Stimulated activated CD4-positive, alpha-beta T cell treated with anti-CD3 and anti-CD28 coated beads, TNF-alpha, amount 100 ng/mL, for 24 hours (primary cell): ENCODE data around the gene NINL.

Experiments
- DNase-seq, 3 experiments: peaks; one replicate each; pipeline ENCODE4 v3.0.0-alpha.2; 2020; ENCODE audit warnings: low read depth in 3 of 3

The NINL gene

DNA sequence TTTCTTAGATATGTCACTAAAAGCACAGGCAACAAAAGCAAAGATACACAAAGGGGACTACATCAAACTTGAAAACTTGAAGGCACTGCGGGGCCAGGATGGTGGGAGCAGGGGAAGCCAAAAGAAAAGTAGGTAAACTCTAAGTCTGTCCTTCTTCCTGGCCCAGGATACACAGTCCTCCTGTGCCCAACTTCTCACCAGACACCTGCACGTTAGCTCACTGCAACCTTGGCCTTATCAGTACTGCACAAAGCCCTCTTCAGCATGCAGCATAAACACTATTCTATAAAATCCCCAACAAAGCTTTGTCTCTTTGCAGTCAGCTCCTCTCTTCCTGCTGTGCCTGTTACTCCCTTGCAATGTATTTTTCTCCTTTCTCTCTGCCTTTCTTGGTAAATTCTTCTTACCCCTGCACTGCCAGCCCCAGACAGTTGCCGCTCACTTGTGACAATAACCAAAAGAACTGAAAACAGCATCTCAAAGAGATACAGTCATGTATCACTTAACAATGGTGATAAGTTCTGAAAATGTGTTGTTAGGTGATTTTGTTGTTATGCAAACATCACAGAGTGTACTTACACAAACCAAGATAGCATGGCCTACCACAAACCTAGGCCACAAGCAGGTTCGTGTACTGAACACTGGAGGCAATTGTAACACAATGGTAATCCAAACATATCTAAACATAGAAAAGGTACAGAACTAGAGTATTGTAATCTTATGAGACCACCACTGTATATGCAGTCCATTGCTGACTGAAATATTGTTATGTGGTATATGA, 51.2 kb downstream of the NINL start:
- DNase-seq: no peak

DNA sequence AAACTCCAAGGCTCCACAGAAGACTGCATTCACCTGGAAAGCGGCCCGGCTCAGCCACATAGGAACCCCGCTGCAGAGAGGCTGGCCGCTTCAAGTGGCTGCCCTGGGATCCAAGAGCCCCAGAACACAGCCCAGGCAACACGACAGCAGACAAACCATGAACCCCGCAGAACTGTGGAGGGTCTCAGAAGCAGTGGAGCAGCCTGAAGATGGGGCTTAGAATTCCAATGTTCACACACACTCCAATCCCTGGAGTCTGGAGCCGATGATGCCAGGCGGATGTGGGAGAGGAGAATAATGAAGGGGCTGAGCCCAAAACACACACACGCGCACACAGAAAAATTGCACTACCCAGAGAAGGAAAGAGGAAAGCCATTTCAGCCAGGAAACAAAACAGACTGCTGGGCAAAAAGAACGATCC, 52.4 kb downstream of the NINL start:
- no peak for DNase-seq

DNA sequence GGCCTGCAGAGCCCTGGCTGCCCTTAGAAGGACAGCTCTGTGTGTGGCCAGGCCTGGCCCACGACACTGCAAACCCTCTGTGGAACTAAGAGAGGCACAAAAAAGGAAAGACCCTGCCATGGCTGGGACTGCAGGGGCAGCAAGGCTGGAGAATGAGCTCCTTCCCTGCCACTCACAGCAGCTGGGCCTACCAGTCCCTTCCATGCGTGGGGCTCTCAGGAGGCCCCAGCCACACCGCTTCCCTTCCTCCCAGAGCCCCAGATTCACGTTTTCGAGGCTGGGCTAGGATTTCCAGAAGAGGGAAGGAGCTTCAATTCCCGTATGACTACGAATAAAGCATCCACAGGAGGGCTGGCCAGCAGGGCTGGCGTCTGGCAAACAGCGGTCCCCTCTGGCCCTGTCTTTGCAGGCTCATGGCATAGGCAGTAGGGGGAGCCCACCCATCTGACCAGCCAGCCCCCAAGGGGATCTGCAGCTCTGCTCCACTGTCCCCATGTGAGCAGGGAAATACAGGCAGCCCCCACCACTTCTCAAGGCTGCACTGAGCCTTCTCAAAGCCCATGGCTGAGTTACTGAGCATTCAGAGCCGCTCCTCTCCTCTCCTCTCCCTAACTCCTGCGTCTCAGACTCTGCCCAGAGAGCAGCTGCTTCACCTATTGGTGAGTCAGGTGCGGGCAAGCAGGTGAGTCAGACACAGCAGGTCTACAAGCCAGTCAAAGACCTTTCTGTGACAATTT, 53.1 kb downstream of the NINL start:
- no peak for DNase-seq

DNA sequence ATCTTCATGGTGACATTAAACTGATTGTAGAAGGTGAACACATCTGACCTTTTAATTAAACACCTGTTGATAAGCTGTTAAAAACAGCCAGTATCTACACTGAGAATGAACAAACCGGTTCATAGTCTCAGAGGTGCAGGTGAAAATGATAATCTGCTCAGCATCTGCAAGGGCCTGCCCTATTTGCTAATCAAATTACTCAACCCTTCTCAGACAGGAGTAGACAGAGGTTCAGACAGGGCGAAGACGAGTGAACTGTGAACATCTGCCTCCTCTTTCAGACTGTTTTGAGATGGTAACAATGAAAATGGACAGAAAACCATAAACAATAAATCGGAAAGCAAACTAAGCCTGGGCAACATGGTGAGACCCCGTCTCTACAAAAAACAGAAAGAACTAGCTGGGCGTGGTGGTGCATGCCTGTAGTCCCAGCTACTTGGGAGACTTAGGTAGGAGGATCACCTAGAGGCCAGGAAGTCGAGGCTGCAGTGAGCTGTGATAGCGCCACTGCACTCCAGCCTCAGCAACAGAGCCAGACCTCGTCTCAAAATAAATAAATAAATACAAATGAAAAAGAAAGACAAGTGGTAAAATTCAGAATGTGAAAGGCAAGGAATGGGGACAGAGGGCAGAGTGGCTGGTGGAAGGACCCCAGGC, 55.9 kb downstream of the NINL start:
- no peak for DNase-seq

DNA sequence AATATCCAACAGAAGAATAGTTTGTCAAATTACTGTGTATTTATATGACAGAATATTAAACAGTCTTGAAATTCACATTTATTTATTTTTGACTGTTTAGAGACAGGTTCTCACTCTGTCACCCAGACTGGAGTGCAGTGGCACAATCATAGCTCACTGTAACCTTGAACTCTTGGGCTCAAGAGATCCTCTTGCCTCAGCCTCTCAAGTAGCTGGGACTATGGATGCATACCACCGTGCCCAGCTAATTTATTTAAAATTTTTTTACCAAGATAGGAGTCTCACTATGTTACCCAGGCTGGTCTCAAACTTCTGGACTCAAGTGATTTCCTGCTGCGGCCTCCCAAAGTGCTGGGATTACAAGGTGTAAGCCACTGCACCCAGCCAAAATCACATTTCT, 57.4 kb downstream of the NINL start:
- DNase-seq: no peak

DNA sequence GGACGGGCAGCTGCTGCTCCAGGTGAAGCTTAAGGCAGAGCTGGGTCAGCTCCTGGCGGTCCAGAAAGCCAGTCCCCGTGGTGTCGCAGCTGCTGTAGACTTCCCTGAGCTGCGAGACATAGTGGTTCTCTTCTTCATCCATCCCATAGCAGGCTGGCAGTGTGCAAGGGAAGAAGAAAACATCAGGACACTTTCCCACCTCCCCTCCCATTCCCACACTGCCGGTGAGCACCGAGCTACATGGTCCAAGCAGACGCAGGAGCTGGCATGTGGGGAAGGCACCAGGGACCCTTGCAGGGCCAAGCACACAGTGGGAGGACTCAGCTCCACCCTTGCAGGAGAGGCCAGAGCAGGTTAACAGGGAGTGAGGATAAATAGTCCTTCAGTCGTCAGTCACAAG, 58.9 kb downstream of the NINL start:
- no peak for DNase-seq

DNA sequence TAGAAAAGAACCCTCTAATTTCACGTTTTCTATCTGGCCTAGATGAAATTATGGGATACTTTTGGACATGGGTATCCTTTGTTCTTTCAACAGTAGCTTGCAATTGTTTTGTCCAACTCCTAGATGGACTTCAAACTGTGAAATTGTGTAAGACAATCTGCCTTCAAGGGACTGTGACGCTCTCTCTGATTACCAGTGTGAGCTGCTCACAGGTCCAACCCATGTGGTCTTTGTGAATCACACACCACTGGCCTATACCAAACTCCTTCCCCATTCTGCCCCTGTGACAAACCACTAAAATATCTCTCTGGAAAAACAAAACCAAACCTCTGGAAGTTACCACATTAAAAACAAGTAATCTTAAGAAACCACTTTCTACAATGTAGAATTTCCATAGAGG, 59.5 kb downstream of the NINL start:
- DNase-seq: no peak

DNA sequence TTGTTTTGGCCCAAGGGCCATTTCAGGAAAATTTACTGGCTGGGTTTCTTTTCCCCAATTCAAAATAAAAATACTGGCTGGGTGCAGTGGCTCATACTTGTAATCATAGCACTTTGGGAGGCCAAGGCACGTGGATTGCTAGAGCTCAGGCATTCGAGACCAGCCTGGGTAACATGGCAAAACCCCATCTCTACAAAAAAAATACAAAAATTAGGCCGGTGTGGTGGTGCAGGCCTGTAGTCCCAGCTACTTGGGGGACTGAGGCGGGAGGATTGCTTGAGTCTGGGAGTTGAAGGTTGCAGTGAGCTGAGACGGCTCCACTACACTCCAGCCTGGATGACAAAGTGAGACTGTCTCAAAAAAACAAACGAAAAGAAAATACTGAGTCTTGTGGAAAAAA, 60.0 kb downstream of the NINL start:
- DNase-seq: no peak

DNA sequence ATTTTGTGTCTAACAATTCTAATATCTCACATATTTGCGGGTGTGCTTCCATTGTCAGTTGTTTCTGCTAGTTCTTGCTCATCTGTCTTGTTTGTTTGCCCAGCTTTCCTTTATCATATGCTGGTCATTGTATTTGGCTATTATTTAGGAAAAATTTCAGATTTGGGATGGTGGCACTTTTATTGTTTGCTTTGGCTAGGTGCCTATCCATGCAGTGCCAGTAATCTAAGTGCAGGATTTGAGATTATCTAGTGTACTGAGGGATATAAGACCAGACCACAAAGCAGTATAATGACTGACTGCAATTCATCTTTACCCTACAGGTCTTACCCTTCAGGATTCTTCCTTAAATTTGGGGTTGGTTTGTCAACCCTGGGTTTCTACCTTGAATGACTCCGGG, 63.9 kb downstream of the NINL start:
- DNase-seq: no peak

DNA sequence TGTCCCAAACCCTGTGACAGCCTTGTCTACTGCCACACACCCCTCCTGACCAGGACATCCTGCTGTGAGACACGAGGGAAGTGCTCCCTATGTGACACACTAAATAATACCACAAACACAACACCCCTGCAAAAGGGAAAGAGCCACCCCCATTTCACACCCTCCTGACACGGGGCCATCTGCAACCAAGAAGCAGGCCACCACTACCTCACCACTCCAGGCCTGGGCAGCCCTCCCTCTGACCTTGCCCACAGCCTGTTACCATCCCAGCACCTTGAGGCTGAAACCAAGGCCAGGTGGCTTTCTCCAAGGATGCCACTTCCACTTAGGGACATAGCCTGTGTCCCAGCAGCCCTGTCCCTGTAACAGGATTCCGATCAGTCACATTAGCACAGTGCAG, 68.2 kb downstream of the NINL start:
- no peak for DNase-seq

DNA sequence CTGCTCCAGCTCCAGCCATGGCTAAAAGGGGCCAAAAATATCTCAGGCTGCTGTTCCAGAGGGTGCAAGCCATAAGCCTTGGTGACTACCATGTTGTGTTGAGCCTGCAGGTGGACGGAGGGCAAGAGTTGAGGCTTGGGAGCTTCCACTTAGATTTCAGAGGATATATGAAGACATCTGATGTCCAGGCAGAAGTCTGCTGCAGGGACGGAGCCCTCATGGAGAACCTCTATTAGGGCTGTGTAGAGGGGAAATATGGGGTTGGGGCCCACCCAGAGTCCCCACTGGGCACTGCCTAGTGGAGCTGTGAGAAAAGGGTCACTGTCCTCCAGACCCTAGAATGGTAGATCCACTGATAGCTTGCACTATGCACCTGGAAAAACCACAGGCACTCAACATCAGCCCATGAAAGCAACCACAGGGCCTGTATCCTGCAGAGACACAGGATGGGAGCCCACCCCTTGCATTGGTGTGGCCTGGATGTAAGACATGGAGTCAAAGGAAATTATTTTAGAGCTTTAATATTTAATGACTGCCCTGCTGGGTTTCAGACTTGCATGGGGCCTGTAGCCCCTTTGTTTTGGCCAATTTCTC, 70.5 kb downstream of the NINL start:
- DNase-seq: no peak

DNA sequence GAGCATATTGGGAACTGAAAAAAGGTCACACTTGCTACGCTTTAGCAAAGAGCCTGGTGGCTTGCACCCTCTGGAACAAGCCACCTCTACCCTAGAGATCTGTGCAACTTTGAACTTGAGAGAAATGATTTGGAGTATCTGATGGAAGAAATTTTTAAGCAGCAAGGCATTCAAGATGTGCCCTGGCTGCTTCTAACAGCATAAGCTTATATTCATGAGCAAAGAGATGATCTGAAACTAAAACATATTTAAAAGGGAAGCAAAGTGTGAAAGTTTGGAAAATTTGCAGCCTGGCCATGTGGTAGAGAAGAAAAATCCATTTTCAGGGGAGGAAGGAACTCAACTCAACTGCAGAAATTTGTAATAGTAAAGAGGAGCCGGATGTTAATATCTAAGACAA, 71.1 kb downstream of the NINL start:
- no peak for DNase-seq

DNA sequence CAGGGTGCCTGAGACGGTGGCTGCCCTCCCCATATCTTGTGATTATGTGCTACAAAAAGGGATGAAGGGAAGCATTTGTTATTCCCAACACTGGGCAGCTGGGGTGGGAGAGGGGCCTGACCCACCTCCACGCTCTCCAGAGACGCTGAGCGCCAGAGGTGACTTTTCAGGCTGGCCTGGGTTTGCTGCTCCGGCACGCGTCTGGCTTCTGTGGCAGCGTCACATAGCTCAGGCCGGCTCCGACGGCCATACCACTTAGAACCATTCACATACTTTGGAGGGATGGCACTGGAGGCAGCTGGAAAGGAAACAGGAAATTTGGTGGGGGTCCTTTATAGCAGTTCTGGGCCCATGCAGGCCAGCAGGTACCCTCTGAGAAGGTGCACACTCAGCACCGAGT, 72.6 kb downstream of the NINL start:
- DNase-seq: no peak

DNA sequence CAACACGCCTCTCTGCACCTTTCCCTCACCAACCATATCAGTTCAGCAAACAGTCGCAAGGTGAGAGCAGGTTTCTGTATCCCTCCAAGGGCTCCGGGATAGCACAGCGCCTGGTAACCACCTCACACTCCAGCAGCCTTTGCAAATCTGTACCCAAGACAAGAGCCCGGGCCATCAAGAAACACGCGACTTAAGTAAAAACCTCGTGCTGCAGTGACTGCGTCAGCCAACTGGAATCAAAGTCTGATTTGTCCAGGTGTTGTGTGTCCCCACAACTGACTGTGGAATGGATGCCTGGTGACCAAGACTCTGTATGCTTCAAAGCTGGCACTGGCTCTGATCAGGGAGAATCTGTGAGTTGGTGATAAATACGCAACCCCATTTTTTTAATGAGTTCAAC, 74.1 kb downstream of the NINL start:
- DNase-seq: no peak

DNA sequence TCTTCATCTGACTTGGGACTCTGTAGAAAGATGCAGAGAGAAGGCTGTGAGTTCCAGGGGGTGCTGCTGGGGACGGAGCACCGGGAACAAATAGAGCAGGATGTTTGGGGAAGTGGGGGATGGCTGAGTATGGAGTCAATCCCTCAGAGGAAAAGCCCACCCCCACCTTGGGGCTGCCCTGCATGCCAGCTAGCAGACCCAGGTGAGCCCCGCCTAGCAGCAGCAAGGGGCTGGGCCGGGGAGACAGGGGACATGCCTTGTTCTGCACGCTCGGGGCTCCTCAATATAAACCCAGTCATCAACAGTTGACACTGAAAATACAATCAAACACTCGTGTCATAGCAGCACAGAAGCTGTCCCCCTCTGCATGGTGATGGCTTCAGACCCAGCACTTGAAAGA, 74.6 kb downstream of the NINL start:
- no peak for DNase-seq

DNA sequence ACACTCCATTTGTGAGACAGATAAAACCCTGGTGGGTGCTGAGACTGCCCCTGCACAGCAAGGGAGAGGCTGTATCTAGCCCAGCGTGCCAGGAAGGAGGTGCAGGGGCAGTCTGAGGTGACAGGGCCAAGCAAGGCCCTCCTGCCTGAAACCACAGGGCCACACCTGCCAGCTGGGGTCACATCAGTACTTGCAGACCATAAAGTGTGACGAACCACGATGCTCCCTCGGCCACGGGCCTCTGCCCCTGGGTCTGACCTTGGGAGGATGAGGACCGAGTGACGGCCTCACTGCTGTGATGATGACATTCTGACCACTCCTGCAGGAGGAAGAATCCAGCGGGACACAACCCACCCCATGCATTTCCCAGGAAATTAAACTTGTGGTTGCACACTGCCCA, 75.1 kb downstream of the NINL start:
- no peak for DNase-seq

DNA sequence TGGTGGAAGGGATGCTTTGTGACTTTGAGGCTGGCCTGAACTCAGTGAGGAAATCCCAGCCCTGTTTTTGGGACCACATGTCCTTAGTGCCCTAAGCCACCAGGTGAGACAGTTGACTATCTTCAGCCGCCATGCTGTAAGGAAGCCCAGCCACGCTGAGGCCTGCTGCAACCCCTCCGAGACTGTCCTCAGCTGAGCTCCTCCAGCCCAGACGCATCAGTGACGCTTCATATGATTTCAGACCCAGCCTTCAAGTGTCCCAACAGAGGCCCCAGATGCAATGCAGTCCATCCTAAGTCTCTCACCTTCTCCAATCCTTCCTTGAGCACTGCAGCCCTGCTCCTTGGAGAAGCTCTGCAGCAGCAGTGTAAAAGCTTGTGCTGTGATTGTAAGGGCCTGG, 76.2 kb downstream of the NINL start:
- DNase-seq: no peak

DNA sequence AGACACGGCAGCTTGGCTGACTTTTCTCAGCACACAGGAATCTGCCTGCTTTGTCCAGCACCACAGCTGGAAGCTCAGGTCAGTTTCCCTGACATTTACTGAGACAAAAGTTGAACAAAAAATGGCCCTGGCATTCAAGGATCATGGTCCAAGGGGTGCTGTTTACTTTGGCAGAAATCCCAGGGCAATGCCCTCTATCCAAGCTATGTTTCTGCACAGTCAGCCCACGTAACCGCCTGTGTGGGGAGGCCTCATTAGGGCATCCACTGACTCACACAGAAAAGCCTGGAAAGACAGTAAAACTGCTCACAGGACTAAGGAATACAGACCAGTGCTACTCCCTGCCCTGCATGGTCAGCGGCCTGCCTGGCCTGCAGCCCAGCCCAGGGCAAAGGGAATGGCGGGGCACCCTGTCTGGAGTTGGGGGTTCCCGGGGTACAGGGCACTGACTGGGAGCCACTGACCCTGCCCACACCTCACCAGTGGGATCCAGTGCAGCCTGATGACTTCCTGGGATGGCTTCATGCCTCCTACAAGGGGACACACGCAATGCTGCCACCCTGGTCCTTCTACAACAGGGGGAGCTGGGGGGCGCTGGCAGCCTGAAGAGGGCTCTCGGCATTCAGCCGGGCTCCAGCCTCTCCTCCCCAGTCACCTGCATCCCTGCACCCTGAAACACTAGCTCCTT, 77.1 kb downstream of the NINL start:
- no peak for DNase-seq

DNA sequence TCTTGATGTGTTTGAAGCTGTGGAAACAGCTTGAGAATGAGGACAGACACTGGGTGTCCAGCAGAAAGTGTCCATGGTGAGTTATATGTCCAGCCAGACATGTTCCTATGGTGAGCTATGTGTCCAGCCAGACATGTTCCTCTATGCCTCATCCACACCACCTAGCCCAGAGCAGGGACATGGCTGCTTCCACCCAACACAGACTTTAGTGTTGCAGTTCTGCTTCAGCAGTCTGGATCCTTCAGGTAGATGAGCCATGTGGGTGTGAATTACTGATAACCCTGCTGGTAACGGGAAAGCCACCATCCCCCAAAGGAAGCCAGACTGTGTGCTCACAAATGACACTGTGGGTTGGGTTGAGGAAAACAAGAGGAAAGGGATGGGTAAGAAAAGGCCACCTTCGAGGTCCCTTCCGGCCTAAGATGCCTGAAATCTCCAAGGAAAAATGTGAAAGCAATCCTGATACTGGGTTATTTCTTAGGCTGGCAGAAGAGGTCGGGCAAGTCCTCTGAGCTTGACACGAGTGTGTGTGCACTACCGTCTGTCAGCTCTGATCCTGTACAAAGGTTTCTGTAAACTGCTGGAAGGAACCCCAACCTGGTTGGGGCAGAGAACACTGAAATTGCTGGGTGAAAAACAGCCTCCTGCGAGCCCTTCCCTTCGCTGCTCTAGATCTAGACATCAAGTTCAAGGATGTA, 77.8 kb downstream of the NINL start:
- no peak for DNase-seq

DNA sequence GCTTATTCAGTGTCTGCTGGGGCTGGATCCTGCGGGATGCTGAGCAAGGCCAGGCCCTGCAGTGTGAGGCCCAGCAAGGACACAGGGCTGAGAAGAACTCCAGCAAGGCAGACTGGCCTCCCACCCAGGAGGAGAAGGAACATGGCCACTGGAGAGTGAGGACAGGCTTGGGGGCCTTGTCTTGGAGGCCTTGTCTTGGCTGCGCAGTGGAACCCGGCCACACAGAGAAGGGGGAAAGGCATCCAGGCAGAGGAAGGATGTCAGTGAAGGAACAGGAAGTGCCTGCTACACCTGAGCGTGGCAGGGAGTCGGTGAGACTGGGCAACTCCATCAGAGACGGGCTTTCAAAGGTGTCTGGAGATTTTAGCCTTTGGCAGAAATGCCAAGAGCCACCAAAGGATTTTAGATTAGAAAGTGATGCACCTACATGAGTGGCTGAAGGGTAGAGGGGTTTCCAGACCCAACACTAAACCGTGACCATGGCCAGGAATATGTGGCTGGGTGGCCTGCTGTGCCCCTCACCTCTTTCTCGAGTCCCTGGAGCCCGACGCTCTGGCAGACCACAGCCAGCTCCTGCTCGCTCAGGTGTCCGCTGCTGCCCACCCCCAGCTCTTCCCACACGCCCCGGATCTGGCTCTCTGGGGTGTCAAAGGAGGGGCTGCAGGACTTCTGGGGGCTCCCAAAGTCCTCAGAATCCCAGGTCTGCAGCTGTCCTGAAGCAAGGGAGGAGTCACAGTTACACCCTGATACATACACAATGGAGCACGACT, 80.8 kb downstream of the NINL start:
- DNase-seq: no peak

DNA sequence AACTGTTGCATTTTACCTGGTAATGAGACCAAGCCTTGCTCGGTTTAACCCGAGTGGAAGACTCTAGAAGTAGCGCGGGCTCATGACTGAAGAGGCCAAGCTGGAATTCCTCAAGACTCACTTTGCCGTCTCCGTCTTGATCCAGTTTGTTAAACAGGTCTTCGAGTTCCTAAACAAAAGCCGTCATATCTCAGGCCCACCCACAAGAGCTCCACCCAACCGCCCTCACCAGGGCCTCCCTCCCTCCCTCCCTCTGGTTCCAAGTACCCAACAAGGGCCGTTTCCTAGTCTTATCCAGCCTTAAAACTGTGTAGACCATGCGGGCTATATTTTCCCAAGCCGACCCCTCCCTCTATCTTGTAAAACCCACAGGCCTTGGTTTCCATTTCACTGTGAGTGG, 81.4 kb downstream of the NINL start:
- DNase-seq: no peak
